DND-41 (cell line): ENCODE measurements around the gene POR.

Source experiments
- EZH2 ChIP-seq: IDR thresholded peaks from 3 replicates; pipeline ENCODE4 v1.6.1; 2012; ENCODE audit warnings: borderline replicate concordance, low read depth, mild to moderate bottlenecking, moderate library complexity, low read length, inconsistent platforms; ENCODE audit not compliant: severe bottlenecking
- TF ChIP-seq, protein P1 (sequence below): IDR thresholded peaks from 2 replicates; pipeline ENCODE4 v1.5.1; 2012; ENCODE audit warnings: borderline replicate concordance, low read length, moderate library complexity, mild to moderate bottlenecking; ENCODE audit not compliant: poor library complexity, severe bottlenecking; ENCODE audit errors: extremely low read depth

- TF ChIP-seq, protein P1, sequence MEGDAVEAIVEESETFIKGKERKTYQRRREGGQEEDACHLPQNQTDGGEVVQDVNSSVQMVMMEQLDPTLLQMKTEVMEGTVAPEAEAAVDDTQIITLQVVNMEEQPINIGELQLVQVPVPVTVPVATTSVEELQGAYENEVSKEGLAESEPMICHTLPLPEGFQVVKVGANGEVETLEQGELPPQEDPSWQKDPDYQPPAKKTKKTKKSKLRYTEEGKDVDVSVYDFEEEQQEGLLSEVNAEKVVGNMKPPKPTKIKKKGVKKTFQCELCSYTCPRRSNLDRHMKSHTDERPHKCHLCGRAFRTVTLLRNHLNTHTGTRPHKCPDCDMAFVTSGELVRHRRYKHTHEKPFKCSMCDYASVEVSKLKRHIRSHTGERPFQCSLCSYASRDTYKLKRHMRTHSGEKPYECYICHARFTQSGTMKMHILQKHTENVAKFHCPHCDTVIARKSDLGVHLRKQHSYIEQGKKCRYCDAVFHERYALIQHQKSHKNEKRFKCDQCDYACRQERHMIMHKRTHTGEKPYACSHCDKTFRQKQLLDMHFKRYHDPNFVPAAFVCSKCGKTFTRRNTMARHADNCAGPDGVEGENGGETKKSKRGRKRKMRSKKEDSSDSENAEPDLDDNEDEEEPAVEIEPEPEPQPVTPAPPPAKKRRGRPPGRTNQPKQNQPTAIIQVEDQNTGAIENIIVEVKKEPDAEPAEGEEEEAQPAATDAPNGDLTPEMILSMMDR: no peak
- no peak for TF ChIP-seq EZH2
These were observed 29.9 kb upstream of the POR start for GRCh38 chr7:75885036-75885435.
